Upper lobe of left lung (tissue), 4 donors: ENCODE data around the gene CMTM4.
"Not testable (repeated sequence)": the region's sequence is repeated elsewhere in the genome, so short reads cannot be mapped to it uniquely, and the experiment has no call there.

Experiments
- POLR2A ChIP-seq, 4 donors: fragments of 450-650 bp; IDR thresholded peaks; one replicate each; pipeline ENCODE4 v1.5.1; 2016 to 2017; ENCODE audit warnings: antibody characterized with exemption in 4 of 4, mild to moderate bottlenecking in 2 of 4
- POLR2AphosphoS5 ChIP-seq, 2 donors: sonication (generic); formaldehyde crosslinking; IDR thresholded peaks; one replicate each; pipeline ENCODE4 v1.5.1; 2017; ENCODE audit warnings: antibody characterized with exemption in 2 of 2
- TF ChIP-seq, protein P1 (sequence below), 6 experiments: fragments of 450-650 bp in 4 of 6; fragments of 200-600 bp in 2 of 6; sonication (generic) in 2 of 6; IDR thresholded peaks; one replicate each; pipeline ENCODE4 v1.5.1; 2016 to 2019; ENCODE audit warnings: antibody characterized with exemption in 6 of 6

DNA sequence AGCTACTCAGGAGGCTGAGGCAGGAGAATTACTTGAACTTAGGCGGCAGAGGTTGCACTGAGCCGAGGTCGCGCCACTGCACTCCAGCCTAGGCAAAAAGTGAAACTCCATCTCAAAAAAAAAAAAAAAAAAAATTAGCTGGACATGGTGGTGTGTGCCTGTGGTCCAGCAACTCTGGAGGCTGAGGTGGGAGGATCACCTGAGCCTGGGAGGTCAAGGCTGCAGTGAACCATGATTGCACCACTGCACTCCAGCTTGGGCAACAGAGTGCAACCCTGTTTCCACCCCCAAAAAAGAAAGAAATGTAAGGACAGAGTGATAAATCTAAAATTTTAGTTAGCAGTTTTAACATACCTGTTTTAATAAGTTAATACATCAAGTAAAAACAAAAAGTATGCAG lies 100.0 kb downstream of the CMTM4 start:
- TF ChIP-seq POLR2AphosphoS5, POLR2A (IDR thresholded peaks at IDR 0.05): not testable (repeated sequence)
- TF ChIP-seq, protein P1, sequence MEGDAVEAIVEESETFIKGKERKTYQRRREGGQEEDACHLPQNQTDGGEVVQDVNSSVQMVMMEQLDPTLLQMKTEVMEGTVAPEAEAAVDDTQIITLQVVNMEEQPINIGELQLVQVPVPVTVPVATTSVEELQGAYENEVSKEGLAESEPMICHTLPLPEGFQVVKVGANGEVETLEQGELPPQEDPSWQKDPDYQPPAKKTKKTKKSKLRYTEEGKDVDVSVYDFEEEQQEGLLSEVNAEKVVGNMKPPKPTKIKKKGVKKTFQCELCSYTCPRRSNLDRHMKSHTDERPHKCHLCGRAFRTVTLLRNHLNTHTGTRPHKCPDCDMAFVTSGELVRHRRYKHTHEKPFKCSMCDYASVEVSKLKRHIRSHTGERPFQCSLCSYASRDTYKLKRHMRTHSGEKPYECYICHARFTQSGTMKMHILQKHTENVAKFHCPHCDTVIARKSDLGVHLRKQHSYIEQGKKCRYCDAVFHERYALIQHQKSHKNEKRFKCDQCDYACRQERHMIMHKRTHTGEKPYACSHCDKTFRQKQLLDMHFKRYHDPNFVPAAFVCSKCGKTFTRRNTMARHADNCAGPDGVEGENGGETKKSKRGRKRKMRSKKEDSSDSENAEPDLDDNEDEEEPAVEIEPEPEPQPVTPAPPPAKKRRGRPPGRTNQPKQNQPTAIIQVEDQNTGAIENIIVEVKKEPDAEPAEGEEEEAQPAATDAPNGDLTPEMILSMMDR (IDR thresholded peaks at IDR 0.05), result not testable (repeated sequence)
